ENCODE results near the gene NAALADL2. TPM values are rescaled to one million over a fixed set of nuclear protein-coding genes. Genes with fewer than 3 reads are reported as not detected.

Gene NAALADL2
- total and polyA plus RNA-seq, 4 donors = 0.28 to 4.6 (median 3.1) TPM

DNA sequence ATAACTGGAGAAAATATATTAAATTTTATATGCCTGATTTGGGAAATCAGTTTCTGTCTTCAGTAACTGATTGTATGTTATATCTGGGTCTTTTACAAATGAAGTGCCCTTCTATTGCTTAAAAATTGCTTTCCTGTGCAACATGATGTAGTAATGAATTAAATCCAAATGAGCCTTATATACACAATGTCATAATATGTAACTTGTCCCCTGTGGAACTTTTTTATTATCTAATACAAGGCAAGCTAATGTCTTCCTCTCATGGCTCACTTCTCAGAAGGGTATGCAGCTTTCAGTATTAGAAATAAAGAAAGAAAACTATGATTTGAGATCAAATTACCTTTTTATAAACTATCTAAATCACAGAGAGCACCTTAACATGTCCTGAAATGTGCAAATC lies 248.9 kb downstream of the NAALADL2 start:
- Histone ChIP-seq H3K27ac (ENCODE audit: low read depth in 1 of 2, low read length in 2 of 2) (peak overlapping the region in 1 of 2 donors; percentile 2), H3K9ac (ENCODE audit: low read depth in 1 of 2, low read length in 2 of 2) (no peak overlapping the region), H3K27me3 (ENCODE audit: control insufficient read depth in 4 of 4, insufficient read depth in 4 of 4, low read length in 3 of 4) (no peaks in the 10 kb centered on the region), H3K36me3 (ENCODE audit: control insufficient read depth in 4 of 4, insufficient read depth in 3 of 4, low read depth in 1 of 4, low read length in 3 of 4) (no peaks in the 10 kb centered on the region), H3K4me1 (ENCODE audit: control insufficient read depth in 4 of 4, insufficient read depth in 4 of 4, low read length in 3 of 4) (peaks cover 0 to 18% (median 7%) of the 10 kb centered on the region in 4 donors), H3K9me3 (ENCODE audit: control insufficient read depth in 4 of 4, low read length in 3 of 4) (no peaks in the 10 kb centered on the region), H3K4me3 (ENCODE audit: low read depth in 1 of 3, low read length in 3 of 3) (no peak overlapping the region)
- DNase-seq (ENCODE audit: low spot score) = no peak
- TF ChIP-seq JUND (IDR thresholded peaks at IDR 0.05) (no peak), TAF1 (conservative IDR thresholded peaks at IDR 0.05) (no peak), SP1 (IDR thresholded peaks at IDR 0.05) (no peak), HNF4A (conservative IDR thresholded peaks at IDR 0.05) (no peak), RAD21 (IDR thresholded peaks at IDR 0.05) (no peak), HNF4G (IDR thresholded peaks at IDR 0.05) (no peak), FOXA1 (IDR thresholded peaks at IDR 0.05) (no peak), FOXA2 (IDR thresholded peaks at IDR 0.05) (no peak), YY1 (IDR thresholded peaks at IDR 0.05) (no peak), NR2F2 (IDR thresholded peaks at IDR 0.05) (no peak)
- TF ChIP-seq, protein P1, sequence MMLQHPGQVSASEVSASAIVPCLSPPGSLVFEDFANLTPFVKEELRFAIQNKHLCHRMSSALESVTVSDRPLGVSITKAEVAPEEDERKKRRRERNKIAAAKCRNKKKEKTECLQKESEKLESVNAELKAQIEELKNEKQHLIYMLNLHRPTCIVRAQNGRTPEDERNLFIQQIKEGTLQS (IDR thresholded peaks at IDR 0.05) = no peak
- TF ChIP-seq, protein P2, sequence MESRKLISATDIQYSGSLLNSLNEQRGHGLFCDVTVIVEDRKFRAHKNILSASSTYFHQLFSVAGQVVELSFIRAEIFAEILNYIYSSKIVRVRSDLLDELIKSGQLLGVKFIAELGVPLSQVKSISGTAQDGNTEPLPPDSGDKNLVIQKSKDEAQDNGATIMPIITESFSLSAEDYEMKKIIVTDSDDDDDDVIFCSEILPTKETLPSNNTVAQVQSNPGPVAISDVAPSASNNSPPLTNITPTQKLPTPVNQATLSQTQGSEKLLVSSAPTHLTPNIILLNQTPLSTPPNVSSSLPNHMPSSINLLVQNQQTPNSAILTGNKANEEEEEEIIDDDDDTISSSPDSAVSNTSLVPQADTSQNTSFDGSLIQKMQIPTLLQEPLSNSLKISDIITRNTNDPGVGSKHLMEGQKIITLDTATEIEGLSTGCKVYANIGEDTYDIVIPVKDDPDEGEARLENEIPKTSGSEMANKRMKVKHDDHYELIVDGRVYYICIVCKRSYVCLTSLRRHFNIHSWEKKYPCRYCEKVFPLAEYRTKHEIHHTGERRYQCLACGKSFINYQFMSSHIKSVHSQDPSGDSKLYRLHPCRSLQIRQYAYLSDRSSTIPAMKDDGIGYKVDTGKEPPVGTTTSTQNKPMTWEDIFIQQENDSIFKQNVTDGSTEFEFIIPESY (IDR thresholded peaks at IDR 0.05) = no peak
- TF ChIP-seq, protein P3, sequence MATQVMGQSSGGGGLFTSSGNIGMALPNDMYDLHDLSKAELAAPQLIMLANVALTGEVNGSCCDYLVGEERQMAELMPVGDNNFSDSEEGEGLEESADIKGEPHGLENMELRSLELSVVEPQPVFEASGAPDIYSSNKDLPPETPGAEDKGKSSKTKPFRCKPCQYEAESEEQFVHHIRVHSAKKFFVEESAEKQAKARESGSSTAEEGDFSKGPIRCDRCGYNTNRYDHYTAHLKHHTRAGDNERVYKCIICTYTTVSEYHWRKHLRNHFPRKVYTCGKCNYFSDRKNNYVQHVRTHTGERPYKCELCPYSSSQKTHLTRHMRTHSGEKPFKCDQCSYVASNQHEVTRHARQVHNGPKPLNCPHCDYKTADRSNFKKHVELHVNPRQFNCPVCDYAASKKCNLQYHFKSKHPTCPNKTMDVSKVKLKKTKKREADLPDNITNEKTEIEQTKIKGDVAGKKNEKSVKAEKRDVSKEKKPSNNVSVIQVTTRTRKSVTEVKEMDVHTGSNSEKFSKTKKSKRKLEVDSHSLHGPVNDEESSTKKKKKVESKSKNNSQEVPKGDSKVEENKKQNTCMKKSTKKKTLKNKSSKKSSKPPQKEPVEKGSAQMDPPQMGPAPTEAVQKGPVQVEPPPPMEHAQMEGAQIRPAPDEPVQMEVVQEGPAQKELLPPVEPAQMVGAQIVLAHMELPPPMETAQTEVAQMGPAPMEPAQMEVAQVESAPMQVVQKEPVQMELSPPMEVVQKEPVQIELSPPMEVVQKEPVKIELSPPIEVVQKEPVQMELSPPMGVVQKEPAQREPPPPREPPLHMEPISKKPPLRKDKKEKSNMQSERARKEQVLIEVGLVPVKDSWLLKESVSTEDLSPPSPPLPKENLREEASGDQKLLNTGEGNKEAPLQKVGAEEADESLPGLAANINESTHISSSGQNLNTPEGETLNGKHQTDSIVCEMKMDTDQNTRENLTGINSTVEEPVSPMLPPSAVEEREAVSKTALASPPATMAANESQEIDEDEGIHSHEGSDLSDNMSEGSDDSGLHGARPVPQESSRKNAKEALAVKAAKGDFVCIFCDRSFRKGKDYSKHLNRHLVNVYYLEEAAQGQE (IDR thresholded peaks at IDR 0.05) = no peak

DNA sequence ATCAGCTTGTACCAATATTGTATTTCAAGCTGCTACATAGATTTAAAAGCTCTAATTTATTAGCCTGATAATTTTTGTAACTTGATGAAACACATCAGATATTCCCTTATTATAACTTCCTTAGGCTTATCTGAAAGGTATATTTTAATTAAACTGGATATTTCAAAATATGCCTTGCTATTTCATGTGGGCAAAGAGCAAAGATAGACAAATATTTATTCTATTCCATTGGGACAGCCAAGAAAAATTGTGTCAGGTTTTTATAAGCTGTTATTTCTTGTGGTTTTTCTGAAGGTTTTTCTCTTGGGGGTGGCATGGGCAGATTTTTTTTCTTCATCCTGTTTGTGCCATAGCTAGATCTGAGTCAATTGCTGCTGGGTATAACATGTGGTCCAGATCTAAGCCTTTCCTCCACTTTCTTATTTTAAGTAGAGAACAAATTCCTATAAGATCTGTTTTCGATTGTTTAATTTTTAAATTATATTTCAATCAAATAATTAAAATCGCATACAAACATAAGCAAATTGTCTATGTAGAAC lies 249.5 kb downstream of the NAALADL2 start:
- Histone ChIP-seq H3K9me3 (ENCODE audit: control insufficient read depth in 4 of 4, low read length in 3 of 4) (no peaks in the 10 kb centered on the region), H3K9ac (ENCODE audit: low read depth in 1 of 2, low read length in 2 of 2) (no peak overlapping the region), H3K36me3 (ENCODE audit: control insufficient read depth in 4 of 4, insufficient read depth in 3 of 4, low read depth in 1 of 4, low read length in 3 of 4) (no peaks in the 10 kb centered on the region), H3K27me3 (ENCODE audit: control insufficient read depth in 4 of 4, insufficient read depth in 4 of 4, low read length in 3 of 4) (no peaks in the 10 kb centered on the region), H3K4me1 (ENCODE audit: control insufficient read depth in 4 of 4, insufficient read depth in 4 of 4, low read length in 3 of 4) (peaks cover 0 to 18% (median 7%) of the 10 kb centered on the region in 4 donors), H3K27ac (ENCODE audit: low read depth in 1 of 2, low read length in 2 of 2) (peak overlapping the region in 1 of 2 donors; percentile 2), H3K4me3 (ENCODE audit: low read depth in 1 of 3, low read length in 3 of 3) (no peak overlapping the region)
- no peak for DNase-seq (ENCODE audit: low spot score)
- 63% methylated on average over 2 of the region's 2 CpGs for WGBS
- TF ChIP-seq YY1 (IDR thresholded peaks at IDR 0.05) = no peak
- TF ChIP-seq HNF4G (IDR thresholded peaks at IDR 0.05) = no peak
- TF ChIP-seq, protein P4, sequence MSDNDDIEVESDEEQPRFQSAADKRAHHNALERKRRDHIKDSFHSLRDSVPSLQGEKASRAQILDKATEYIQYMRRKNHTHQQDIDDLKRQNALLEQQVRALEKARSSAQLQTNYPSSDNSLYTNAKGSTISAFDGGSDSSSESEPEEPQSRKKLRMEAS (IDR thresholded peaks at IDR 0.05) = no peak
- no peak for TF ChIP-seq RAD21 (IDR thresholded peaks at IDR 0.05)
- peak; percentile 65 to 72 for TF ChIP-seq HNF4A (conservative IDR thresholded peaks at IDR 0.05)
- no peak for TF ChIP-seq GABPA (IDR thresholded peaks at IDR 0.05 in 1 of 2, conservative IDR thresholded peaks at IDR 0.05 in 1 of 2)
- TF ChIP-seq, protein P1 (IDR thresholded peaks at IDR 0.05) = no peak
- TF ChIP-seq, protein P5, sequence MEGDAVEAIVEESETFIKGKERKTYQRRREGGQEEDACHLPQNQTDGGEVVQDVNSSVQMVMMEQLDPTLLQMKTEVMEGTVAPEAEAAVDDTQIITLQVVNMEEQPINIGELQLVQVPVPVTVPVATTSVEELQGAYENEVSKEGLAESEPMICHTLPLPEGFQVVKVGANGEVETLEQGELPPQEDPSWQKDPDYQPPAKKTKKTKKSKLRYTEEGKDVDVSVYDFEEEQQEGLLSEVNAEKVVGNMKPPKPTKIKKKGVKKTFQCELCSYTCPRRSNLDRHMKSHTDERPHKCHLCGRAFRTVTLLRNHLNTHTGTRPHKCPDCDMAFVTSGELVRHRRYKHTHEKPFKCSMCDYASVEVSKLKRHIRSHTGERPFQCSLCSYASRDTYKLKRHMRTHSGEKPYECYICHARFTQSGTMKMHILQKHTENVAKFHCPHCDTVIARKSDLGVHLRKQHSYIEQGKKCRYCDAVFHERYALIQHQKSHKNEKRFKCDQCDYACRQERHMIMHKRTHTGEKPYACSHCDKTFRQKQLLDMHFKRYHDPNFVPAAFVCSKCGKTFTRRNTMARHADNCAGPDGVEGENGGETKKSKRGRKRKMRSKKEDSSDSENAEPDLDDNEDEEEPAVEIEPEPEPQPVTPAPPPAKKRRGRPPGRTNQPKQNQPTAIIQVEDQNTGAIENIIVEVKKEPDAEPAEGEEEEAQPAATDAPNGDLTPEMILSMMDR (IDR thresholded peaks at IDR 0.05; ENCODE audit: low read depth, low read length, missing input control) = no peak
- TF ChIP-seq FOXA2 (IDR thresholded peaks at IDR 0.05) = peak; percentile 20
- no peak for TF ChIP-seq SP1 (IDR thresholded peaks at IDR 0.05)
- no peak for TF ChIP-seq TAF1 (conservative IDR thresholded peaks at IDR 0.05)
- TF ChIP-seq RXRA (IDR thresholded peaks at IDR 0.05) = peak in 1 of 2 donors; percentile 5
- TF ChIP-seq NR2F2 (IDR thresholded peaks at IDR 0.05) = no peak
- TF ChIP-seq, protein P3 (IDR thresholded peaks at IDR 0.05) = no peak
- TF ChIP-seq, protein P2 (IDR thresholded peaks at IDR 0.05) = no peak

Measured in liver (tissue), 9 donors.